GM12874 (cell line): ENCODE results near the gene HEMK1.

Experiments used
- TF ChIP-seq, protein P1 (sequence below): IDR thresholded peaks from 2 replicates; pipeline ENCODE4 v1.5.1; 2011; ENCODE audit warnings: low read depth, mild to moderate bottlenecking, control low read depth, low read length, moderate library complexity; ENCODE audit not compliant: insufficient read depth

HEMK1 gene

DNA sequence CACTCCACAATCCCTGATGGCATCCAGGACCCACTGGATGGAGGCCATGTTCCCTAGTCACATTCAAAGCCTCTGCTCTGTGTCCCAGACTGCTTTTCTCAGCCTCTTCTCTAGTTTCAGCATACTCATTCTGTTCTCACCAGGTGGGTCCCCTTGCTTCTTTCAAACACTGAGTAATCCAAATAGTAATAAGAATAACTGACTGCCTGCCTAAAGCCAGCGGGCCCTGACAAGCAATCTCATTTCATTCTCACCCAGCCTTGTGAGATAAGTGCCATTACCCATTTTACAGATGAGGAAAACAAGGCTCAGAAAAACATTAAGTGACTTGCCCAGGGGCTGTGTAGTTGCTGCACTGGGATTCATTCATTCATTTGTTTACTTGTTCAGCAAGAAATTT is 73.1 kb downstream of the HEMK1 start:
- TF ChIP-seq, protein P1, sequence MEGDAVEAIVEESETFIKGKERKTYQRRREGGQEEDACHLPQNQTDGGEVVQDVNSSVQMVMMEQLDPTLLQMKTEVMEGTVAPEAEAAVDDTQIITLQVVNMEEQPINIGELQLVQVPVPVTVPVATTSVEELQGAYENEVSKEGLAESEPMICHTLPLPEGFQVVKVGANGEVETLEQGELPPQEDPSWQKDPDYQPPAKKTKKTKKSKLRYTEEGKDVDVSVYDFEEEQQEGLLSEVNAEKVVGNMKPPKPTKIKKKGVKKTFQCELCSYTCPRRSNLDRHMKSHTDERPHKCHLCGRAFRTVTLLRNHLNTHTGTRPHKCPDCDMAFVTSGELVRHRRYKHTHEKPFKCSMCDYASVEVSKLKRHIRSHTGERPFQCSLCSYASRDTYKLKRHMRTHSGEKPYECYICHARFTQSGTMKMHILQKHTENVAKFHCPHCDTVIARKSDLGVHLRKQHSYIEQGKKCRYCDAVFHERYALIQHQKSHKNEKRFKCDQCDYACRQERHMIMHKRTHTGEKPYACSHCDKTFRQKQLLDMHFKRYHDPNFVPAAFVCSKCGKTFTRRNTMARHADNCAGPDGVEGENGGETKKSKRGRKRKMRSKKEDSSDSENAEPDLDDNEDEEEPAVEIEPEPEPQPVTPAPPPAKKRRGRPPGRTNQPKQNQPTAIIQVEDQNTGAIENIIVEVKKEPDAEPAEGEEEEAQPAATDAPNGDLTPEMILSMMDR, result no peak

DNA sequence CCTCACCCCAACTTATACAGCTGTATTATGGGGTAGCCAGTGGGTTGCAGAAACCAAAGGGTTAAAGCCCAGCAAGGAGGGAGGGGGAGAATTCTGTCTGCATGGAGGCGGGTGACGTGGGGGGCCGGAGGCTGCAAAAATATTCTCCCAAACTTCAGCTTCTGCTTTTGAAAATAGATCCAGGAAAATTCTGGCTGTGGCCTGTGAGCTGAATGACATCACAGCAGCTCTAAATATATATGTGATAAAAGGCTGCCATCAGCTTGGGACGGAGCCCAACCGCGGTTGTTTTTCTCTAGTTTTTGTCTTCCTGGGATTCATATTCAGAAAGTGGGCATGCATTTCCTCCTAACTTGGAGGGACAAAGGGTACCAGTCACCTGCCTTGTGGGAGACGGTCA is 75.2 kb downstream of the HEMK1 start:
- TF ChIP-seq, protein P1, result no peak

DNA sequence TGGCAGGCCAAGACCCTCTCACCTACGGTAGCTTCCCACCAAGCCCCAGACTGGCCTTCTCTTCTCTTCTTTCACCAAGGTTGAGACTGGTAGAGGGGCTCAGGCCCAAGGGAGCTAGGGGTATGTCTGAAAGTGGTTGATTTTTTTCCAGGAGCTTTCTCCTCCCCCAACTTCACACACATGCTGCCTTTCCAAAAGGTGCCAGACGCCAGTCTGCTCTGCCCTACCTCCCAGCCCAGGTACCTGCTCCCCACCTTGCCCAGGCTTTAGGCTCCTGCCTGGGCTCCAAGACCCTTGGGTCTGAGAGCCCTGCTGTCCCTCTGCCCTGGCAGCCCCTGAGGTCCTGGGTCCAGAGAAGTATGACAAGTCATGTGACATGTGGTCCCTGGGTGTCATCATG is 76.1 kb downstream of the HEMK1 start:
- TF ChIP-seq, protein P1, result no peak
